ENCODE results near the gene DHFR.

The DHFR gene

DNA sequence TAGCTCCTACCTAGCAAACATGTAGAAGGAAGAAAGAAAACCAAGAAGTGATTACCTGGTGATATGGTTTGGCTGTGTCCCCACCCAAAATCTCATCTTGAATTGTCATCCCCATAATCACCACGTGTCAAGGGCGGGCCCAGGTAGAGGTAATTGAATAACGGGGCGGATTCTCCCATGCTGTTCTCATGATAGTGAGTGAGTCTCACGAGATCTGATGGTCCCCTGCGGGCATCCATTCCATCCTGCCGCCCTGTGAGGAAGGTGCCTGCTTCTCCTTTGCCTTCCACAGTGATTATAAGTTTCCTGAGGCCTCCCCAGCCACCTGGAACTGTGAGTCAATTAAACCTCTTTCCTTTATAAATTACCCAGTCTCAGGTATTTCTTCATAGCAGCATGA lies 57.3 kb downstream of the DHFR start:
- TF ChIP-seq, protein P1, sequence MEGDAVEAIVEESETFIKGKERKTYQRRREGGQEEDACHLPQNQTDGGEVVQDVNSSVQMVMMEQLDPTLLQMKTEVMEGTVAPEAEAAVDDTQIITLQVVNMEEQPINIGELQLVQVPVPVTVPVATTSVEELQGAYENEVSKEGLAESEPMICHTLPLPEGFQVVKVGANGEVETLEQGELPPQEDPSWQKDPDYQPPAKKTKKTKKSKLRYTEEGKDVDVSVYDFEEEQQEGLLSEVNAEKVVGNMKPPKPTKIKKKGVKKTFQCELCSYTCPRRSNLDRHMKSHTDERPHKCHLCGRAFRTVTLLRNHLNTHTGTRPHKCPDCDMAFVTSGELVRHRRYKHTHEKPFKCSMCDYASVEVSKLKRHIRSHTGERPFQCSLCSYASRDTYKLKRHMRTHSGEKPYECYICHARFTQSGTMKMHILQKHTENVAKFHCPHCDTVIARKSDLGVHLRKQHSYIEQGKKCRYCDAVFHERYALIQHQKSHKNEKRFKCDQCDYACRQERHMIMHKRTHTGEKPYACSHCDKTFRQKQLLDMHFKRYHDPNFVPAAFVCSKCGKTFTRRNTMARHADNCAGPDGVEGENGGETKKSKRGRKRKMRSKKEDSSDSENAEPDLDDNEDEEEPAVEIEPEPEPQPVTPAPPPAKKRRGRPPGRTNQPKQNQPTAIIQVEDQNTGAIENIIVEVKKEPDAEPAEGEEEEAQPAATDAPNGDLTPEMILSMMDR (IDR thresholded peaks at IDR 0.05; ENCODE audit: borderline replicate concordance, control extremely low read depth, extremely low read depth, insufficient read depth, missing control alignments) = no peak
- in situ Hi-C loops (cut with MboI; ENCODE audit: low sequenced_read_pairs, unreplicated experiment) = no loop called here
- DNase-seq (ENCODE audit: low spot score) = no peak

DNA sequence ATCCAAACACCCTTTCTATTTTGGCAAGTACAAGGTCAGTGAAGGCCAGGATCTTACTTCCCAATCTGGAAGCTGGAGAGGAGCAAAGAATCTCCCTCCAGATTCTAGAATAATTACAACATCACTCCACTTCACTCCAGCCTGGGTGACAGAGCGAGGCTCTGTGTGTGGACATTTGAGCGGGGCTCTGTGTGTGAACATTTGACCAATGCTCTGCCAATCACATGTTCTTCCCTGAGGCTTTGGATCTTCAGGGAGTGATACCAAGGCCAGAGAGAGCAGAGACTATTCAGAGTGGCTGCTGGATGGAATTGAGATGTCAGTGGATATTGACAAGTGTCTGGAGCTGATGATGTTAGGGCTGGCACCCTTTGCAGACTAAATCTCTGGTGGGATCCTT lies 60.0 kb downstream of the DHFR start:
- DNase-seq (ENCODE audit: low spot score) = no peak
- TF ChIP-seq, protein P1 (IDR thresholded peaks at IDR 0.05; ENCODE audit: borderline replicate concordance, control extremely low read depth, extremely low read depth, insufficient read depth, missing control alignments) = no peak
- in situ Hi-C loops (cut with MboI; ENCODE audit: low sequenced_read_pairs, unreplicated experiment) = no loop called here

DNA sequence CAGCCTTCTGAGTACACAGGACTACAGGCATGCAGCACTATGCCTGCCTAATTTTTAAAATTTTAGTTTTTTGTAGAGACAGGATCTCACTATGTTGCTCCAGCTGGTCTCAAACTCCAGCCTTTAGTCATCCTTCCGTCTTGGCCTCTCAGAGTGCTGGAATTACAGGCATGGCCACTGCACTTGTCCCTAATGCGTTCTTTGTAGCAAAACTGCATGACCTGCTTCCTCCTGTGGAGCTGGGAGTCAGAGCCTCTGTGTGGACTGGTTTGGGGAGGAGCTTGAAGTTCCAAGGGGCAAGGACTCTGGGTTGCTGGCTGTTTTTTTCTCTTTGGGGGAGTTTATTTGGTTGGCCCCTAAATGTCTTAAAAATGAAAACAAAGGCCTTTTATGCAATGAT lies 62.0 kb downstream of the DHFR start:
- in situ Hi-C loops (cut with MboI; ENCODE audit: low sequenced_read_pairs, unreplicated experiment) = no loop called here
- TF ChIP-seq, protein P1 (IDR thresholded peaks at IDR 0.05; ENCODE audit: borderline replicate concordance, control extremely low read depth, extremely low read depth, insufficient read depth, missing control alignments) = no peak
- no peak for DNase-seq (ENCODE audit: low spot score)

DNA sequence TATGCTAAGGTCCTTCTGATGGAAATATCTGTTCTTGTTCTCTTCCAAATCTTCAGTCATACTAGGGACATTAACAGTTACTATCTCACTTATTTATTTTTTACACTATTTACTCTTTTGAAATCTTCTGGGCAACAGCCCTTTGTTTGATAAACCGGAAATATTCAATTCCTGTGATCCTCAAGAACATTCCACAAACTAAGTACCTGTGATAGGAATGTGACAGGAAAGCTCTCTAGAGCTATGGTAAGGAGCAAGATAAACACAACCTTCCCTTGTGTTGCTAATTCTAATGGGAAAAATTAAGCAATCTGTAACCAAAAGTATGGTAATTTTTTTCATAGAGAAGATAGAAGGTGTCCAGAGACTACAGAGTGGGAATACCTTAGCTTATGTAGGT lies 62.7 kb downstream of the DHFR start:
- in situ Hi-C loops (cut with MboI; ENCODE audit: low sequenced_read_pairs, unreplicated experiment) = no loop called here
- no peak for DNase-seq (ENCODE audit: low spot score)
- TF ChIP-seq, protein P1 (IDR thresholded peaks at IDR 0.05; ENCODE audit: borderline replicate concordance, control extremely low read depth, extremely low read depth, insufficient read depth, missing control alignments) = no peak

DNA sequence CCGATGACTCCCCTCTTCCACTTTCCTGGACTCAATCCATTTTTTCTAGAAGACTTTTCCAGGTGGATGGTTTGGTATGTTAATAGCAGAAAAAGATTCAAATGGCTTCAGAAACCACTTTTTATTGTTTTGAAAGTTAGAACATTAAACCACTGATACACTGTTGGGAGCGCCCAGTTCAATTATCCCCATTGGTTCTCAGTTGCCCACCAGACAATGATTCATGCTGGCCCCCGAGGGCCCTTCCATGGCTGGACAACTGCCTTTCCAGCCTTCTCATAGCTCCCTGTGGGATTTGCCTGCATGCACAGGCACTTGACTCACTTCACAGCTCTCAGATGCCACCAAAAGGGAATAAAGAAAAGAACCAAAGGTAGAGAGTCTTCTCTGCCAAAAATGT lies 63.4 kb downstream of the DHFR start:
- DNase-seq (ENCODE audit: low spot score) = no peak
- in situ Hi-C loops (cut with MboI; ENCODE audit: low sequenced_read_pairs, unreplicated experiment) = no loop called here
- TF ChIP-seq, protein P1 (IDR thresholded peaks at IDR 0.05; ENCODE audit: borderline replicate concordance, control extremely low read depth, extremely low read depth, insufficient read depth, missing control alignments) = no peak

DNA sequence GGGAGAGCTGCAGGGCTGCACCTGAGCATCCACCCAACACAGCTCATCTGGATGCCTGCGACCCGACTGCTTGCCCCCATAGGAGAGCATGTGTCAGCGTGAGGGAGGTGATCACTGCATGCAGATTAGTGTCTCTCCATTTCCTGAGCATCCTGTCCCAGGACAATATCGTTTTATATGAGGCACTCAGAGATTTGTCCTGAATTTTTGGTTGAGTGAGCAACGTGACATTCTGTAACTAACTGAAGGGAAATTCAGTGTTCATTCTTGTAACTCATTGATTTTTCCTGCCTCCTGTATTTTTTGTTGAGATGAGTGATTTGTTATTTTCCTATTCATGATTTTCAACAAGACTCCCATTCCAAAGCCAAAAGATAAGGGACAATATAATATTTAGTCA lies 64.0 kb downstream of the DHFR start:
- DNase-seq (ENCODE audit: low spot score) = no peak
- TF ChIP-seq, protein P1 (IDR thresholded peaks at IDR 0.05; ENCODE audit: borderline replicate concordance, control extremely low read depth, extremely low read depth, insufficient read depth, missing control alignments) = no peak
- in situ Hi-C loops (cut with MboI; ENCODE audit: low sequenced_read_pairs, unreplicated experiment) = no loop called here

Measured in GM13976 (cell line).